ENCODE data around the gene OR51B5. TPM values are rescaled to one million over a fixed set of nuclear protein-coding genes. Genes with fewer than 3 reads are reported as not detected.

Gene OR51B5
- total and polyA plus RNA-seq, 7 experiments from 2014 or later, result 0.48 TPM; not detected in 6

DNA sequence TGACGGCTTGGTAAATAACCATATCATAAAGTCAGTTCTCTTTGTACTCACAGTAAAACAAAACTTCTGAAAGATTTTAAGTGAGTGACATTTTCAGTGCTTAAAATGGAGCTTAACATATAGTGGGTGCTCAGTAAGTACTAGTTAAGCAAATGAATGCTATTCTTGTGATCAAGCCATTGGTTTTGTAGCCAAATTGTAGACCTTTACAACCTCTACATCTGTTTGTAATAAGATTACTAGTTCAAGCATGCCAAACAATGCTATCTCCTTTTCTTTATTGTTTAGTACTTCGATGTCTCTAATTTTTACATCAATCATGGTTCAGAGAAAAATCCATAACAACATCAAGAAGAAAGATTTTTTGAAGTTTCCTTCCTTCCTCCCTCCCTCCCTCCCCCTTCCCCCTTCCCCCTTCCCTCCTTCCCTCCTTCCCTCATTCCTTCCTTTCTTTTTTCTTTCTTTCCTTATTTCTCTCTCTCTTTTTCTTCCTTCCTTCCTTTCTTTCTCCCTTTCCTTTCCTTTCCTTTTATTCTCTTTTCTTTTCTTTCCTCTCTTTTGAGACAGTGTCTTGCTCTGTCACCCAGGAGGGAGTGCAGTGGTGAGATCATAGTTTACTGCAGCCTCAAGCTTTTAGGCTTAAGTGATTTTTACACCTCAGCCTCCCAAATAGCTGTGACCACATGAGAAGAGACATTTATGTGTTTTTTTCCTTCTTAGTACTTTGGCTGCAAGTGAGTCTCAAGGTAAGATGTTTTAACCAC is 35.9 kb downstream of the OR51B5 start:
- no peak overlapping the region for H3K27ac Mint-ChIP-seq
- H3K4me3 ChIP-seq (ENCODE audit: low read length), result no peak overlapping the region
- no peak overlapping the region for H3K4me3 Mint-ChIP-seq
- no peaks in the 10 kb centered on the region for H3K9me3 ChIP-seq (ENCODE audit: control insufficient read depth in 2 of 3, low read length in 3 of 3)
- intact Hi-C loops (cut with micrococcal nuclease), result no loop called here
- no peaks in the 10 kb centered on the region for H3K4me1 ChIP-seq (ENCODE audit: control insufficient read depth in 2 of 2, insufficient read depth in 2 of 2, low read length in 2 of 2)
- no peak for ATAC-seq
- no peak overlapping the region for H3K27ac ChIP-seq (ENCODE audit: low read depth, low read length)
- peaks cover 0 to 18% (median 8%) of the 10 kb centered on the region in 5 donors for H3K27me3 Mint-ChIP-seq
- CTCF ChIA-PET, result interaction anchor here (0.7 kb wide), 1 partner anchor 26 kb away, joined by 3 read pairs; no protein-coding TSS in a partner anchor
- H3K36me3 ChIP-seq (ENCODE audit: control insufficient read depth in 2 of 3, insufficient read depth in 3 of 3, low read length in 3 of 3), result no peaks in the 10 kb centered on the region
- no peaks in the 10 kb centered on the region for H3K27me3 ChIP-seq (ENCODE audit: control insufficient read depth in 2 of 2, insufficient read depth in 2 of 2, low read length in 2 of 2)
- H3K36me3 Mint-ChIP-seq, result no peaks in the 10 kb centered on the region
- no peaks in the 10 kb centered on the region for H3K4me1 Mint-ChIP-seq
- POLR2A ChIA-PET, result no interaction called here
- H3K9me3 Mint-ChIP-seq, result no peaks in the 10 kb centered on the region
- no peak for DNase-seq

DNA sequence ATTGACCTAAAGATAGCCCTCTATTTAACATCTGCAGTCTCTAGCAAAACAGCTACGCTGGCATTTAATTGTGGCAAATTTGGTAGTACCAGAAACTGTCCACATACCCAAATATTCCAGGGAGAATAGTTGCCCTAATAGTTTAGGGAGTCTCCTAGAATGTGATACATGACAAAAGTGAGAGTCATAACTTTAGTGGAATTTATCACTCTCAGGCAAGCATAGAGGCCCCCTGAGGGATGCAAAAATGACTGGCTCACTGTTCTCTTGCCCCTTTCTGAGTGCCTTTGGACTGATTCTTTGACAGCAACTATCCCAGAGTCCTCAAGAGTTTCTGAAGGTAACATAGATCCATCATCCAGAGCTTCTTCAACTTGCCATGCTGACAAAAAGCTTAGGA is 39.3 kb downstream of the OR51B5 start:
- CTCF ChIA-PET, result no interaction called here

DNA sequence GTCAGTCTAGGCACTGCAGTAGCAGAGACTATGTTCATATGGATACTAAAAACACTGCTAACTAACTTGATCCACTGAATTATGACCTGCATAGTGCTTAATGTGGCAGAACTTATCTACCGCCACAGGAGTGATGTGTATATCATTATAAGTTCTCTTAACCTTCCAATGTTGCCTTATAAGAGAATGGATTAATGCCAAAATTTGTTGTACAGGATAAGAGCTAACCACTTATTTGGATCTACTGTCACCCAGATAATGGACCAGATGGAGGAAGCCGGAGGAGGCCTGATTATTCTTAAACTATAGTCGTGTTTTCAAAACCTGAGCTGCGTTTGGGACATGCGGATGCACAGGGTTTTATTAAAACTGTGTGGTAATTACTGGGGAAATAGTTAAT is 39.7 kb downstream of the OR51B5 start:
- no peaks in the 10 kb centered on the region for H3K9me3 Mint-ChIP-seq
- peaks cover 0 to 19% (median 6%) of the 10 kb centered on the region in 5 donors for H3K27me3 Mint-ChIP-seq
- no peak for ATAC-seq
- ChIA-PET CTCF (no interaction called here), POLR2A (no interaction called here)
- no peak overlapping the region for H3K4me3 Mint-ChIP-seq
- intact Hi-C loops (cut with micrococcal nuclease), result no loop called here
- Histone ChIP-seq H3K27me3 (ENCODE audit: control insufficient read depth in 2 of 2, insufficient read depth in 2 of 2, low read length in 2 of 2) (no peaks in the 10 kb centered on the region), H3K4me3 (ENCODE audit: low read length) (no peak overlapping the region), H3K27ac (ENCODE audit: low read depth, low read length) (no peak overlapping the region), H3K9me3 (ENCODE audit: control insufficient read depth in 2 of 3, low read length in 3 of 3) (no peaks in the 10 kb centered on the region), H3K4me1 (ENCODE audit: control insufficient read depth in 2 of 2, insufficient read depth in 2 of 2, low read length in 2 of 2) (no peaks in the 10 kb centered on the region), H3K36me3 (ENCODE audit: control insufficient read depth in 2 of 3, insufficient read depth in 3 of 3, low read length in 3 of 3) (no peaks in the 10 kb centered on the region)
- peaks cover 0 to 2% (median 0%) of the 10 kb centered on the region in 7 donors for H3K4me1 Mint-ChIP-seq
- no peak overlapping the region for H3K27ac Mint-ChIP-seq
- DNase-seq, result no peak
- no peaks in the 10 kb centered on the region for H3K36me3 Mint-ChIP-seq

More for the DNA sequence above, 39.3 kb downstream of the OR51B5 start:
- POLR2A ChIA-PET, result no interaction called here
- no peaks in the 10 kb centered on the region for H3K4me1 ChIP-seq (ENCODE audit: control insufficient read depth in 2 of 2, insufficient read depth in 2 of 2, low read length in 2 of 2)
- Mint-ChIP-seq H3K4me1 (peaks cover 0 to 2% (median 0%) of the 10 kb centered on the region in 7 donors), H3K4me3 (no peak overlapping the region), H3K9me3 (no peaks in the 10 kb centered on the region), H3K36me3 (no peaks in the 10 kb centered on the region), H3K27ac (no peak overlapping the region), H3K27me3 (peaks cover 0 to 19% (median 6%) of the 10 kb centered on the region in 5 donors)
- DNase-seq (no peak), ATAC-seq (no peak)
- H3K36me3 ChIP-seq (ENCODE audit: control insufficient read depth in 2 of 3, insufficient read depth in 3 of 3, low read length in 3 of 3), result no peaks in the 10 kb centered on the region
- no peak overlapping the region for H3K27ac ChIP-seq (ENCODE audit: low read depth, low read length)
- intact Hi-C loops (cut with micrococcal nuclease), result no loop called here
- H3K4me3 ChIP-seq (ENCODE audit: low read length), result no peak overlapping the region
- H3K27me3 ChIP-seq (ENCODE audit: control insufficient read depth in 2 of 2, insufficient read depth in 2 of 2, low read length in 2 of 2), result no peaks in the 10 kb centered on the region
- H3K9me3 ChIP-seq (ENCODE audit: control insufficient read depth in 2 of 3, low read length in 3 of 3), result no peaks in the 10 kb centered on the region

DNA sequence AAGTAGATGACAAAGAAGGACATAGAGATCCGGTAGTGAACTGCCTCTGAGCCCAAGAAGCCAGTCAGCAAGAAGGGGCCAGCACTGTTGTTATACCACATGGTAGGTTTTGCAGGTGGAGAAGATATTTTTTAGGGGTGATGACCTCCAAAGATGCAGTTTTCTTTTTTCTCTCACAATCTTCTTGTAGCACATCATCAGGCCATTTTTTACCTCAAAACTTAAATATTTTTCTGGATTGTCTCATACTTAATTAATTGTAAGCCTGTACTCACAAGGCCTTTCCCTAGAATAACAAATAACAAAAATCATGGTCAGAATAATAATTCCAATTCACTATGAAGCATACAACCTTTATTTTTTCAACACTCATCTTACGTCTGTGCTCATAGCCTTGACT is 41.5 kb downstream of the OR51B5 start, which contains the start of gene OR51B4:
Gene OR51B4, minus strand, starts transcription at position 101 of the 400 bp plus-strand sequence. Its CDS starts 0 bp downstream, at position 101.
- DNase-seq (no peak), ATAC-seq (no peak)
- ChIA-PET CTCF (no interaction called here), POLR2A (no interaction called here)
- H3K27me3 Mint-ChIP-seq, result peaks cover 2 to 19% (median 14%) of the 10 kb centered on the region in 5 donors
- H3K27ac Mint-ChIP-seq, result no peak within 1 kb of the TSS
- H3K4me1 Mint-ChIP-seq, result peaks cover 0 to 2% (median 0%) of the 10 kb centered on the region in 7 donors
- H3K9me3 Mint-ChIP-seq, result no peaks in the 10 kb centered on the region
- Histone ChIP-seq H3K27me3 (ENCODE audit: control insufficient read depth in 2 of 2, insufficient read depth in 2 of 2, low read length in 2 of 2) (no peaks in the 10 kb centered on the region), H3K4me1 (ENCODE audit: control insufficient read depth in 2 of 2, insufficient read depth in 2 of 2, low read length in 2 of 2) (no peaks in the 10 kb centered on the region), H3K36me3 (ENCODE audit: control insufficient read depth in 2 of 3, insufficient read depth in 3 of 3, low read length in 3 of 3) (no peaks in the 10 kb centered on the region), H3K4me3 (ENCODE audit: low read length) (no peak within 1 kb of the TSS), H3K27ac (ENCODE audit: low read depth, low read length) (no peak within 1 kb of the TSS), H3K9me3 (ENCODE audit: control insufficient read depth in 2 of 3, low read length in 3 of 3) (no peaks in the 10 kb centered on the region)
- H3K36me3 Mint-ChIP-seq, result no peaks in the 10 kb centered on the region
- intact Hi-C loops (cut with micrococcal nuclease), result no loop called here
- H3K4me3 Mint-ChIP-seq, result no peak within 1 kb of the TSS

DNA sequence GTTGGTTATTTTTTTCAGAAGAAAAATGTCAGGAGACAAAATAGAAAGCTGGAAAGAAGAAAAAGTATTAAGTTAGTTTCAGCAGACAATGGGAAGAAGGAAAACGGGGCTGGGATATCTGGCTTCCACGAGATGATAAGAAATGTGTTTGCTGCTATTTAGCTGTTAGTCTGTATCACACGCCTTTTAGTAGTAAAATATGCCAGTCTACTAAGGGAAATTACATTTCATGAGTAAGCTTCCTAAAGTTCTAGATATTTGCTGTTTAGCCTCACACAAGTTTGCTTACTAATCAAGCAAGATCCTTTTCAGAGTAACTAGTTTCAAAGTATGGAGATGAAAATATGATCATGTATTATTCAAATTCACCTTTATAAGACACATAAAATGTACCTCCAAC is 43.1 kb downstream of the OR51B5 start:
- H3K9me3 Mint-ChIP-seq, result no peaks in the 10 kb centered on the region
- intact Hi-C loops (cut with micrococcal nuclease), result no loop called here
- H3K27me3 ChIP-seq (ENCODE audit: control insufficient read depth in 2 of 2, insufficient read depth in 2 of 2, low read length in 2 of 2), result no peaks in the 10 kb centered on the region
- H3K36me3 ChIP-seq (ENCODE audit: control insufficient read depth in 2 of 3, insufficient read depth in 3 of 3, low read length in 3 of 3), result no peaks in the 10 kb centered on the region
- H3K4me3 ChIP-seq (ENCODE audit: low read length), result no peak overlapping the region
- no peak overlapping the region for H3K27ac Mint-ChIP-seq
- no peak for DNase-seq
- H3K27ac ChIP-seq (ENCODE audit: low read depth, low read length), result no peak overlapping the region
- peaks cover 0 to 2% (median 0%) of the 10 kb centered on the region in 7 donors for H3K4me1 Mint-ChIP-seq
- H3K4me3 Mint-ChIP-seq, result no peak overlapping the region
- H3K4me1 ChIP-seq (ENCODE audit: control insufficient read depth in 2 of 2, insufficient read depth in 2 of 2, low read length in 2 of 2), result no peaks in the 10 kb centered on the region
- ChIA-PET CTCF (interaction anchor here (0.8 kb wide), 1 partner anchor 9 kb away, joined by 3 read pairs; no protein-coding TSS in a partner anchor), POLR2A (no interaction called here)
- H3K27me3 Mint-ChIP-seq, result peaks cover 2 to 19% (median 14%) of the 10 kb centered on the region in 5 donors
- H3K36me3 Mint-ChIP-seq, result no peaks in the 10 kb centered on the region
- ATAC-seq, result no peak
- no peaks in the 10 kb centered on the region for H3K9me3 ChIP-seq (ENCODE audit: control insufficient read depth in 2 of 3, low read length in 3 of 3)

DNA sequence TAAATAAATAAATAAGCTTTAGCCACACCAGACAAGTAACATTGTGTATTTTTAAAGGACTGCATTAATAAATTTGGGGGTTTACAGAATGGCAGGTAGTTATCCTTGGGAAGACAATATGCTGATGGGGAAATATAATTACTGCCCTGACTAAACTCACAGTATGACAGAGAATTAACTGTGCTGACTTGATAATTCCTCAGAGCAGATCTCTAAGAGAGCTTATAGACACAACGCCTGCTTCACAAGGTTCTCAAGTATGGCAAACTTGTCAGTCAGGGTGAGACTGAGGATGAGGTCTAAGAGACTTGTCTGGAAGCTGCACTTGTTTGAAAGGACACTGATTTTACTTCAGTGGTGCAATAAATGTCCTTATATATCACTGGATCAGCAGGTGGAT is 44.9 kb downstream of the OR51B5 start:
- H3K9me3 Mint-ChIP-seq, result no peaks in the 10 kb centered on the region
- intact Hi-C loops (cut with micrococcal nuclease), result loop anchor here in 1 of 2 donors (10.0 kb wide), 1 partner anchor 1114 kb away; no protein-coding TSS in a partner anchor
- no peak for ATAC-seq

More for the DNA sequence above, 44.9 kb downstream of the OR51B5 start:
- no peaks in the 10 kb centered on the region for H3K9me3 ChIP-seq (ENCODE audit: control insufficient read depth in 2 of 3, low read length in 3 of 3)
- ChIA-PET CTCF (no interaction called here), POLR2A (no interaction called here)
- no peaks in the 10 kb centered on the region for H3K36me3 ChIP-seq (ENCODE audit: control insufficient read depth in 2 of 3, insufficient read depth in 3 of 3, low read length in 3 of 3)
- peaks cover 2 to 19% (median 10%) of the 10 kb centered on the region in 5 donors for H3K27me3 Mint-ChIP-seq
- no peaks in the 10 kb centered on the region for H3K27me3 ChIP-seq (ENCODE audit: control insufficient read depth in 2 of 2, insufficient read depth in 2 of 2, low read length in 2 of 2)
- no peak overlapping the region for H3K4me3 Mint-ChIP-seq
- peaks cover 0 to 2% (median 0%) of the 10 kb centered on the region in 7 donors for H3K4me1 Mint-ChIP-seq
- DNase-seq, result no peak
- no peaks in the 10 kb centered on the region for H3K36me3 Mint-ChIP-seq
- H3K27ac Mint-ChIP-seq, result no peak overlapping the region
- H3K4me3 ChIP-seq (ENCODE audit: low read length), result no peak overlapping the region
- no peaks in the 10 kb centered on the region for H3K4me1 ChIP-seq (ENCODE audit: control insufficient read depth in 2 of 2, insufficient read depth in 2 of 2, low read length in 2 of 2)
- no peak overlapping the region for H3K27ac ChIP-seq (ENCODE audit: low read depth, low read length)

Data from naive thymus-derived CD4-positive, alpha-beta T cell (primary cell).